K562 (cell line): ENCODE results near the gene LVRN. TPM values are rescaled to one million over a fixed set of nuclear protein-coding genes. Genes with fewer than 3 reads are reported as not detected.
A peak's percentile ranks its signal among the peaks of the same experiment; 100 is the strongest.

ENCODE experiments used
- ATAC-seq: fragments of 200-7000 bp; cut with Tn5 transposase; 3 replicates; pipeline ENCODE4 v1.9.1; 2020; ENCODE audit warnings: moderate library complexity
- BruUV-seq: library from RNA; stranded (reverse); fragments of 400-500 nt; replicated peaks from 2 replicates; lab custom pipeline; 2021; lab: Mats Ljungman, UMichigan
- CTCF ChIA-PET: fragments of 300-600 bp; formaldehyde crosslinking; extraction: SDS; loops from one replicate; lab custom pipeline; 2021; ENCODE audit warnings: low intra/inter-chr PET ratio; lab: Yijun Ruan, JAX
- POLR2A ChIA-PET: fragments of 300-600, 350-650 bp; sonication (Branson Sonifier 250); formaldehyde crosslinking; extraction: SDS; loops from one replicate; lab custom pipeline; 2021; ENCODE audit warnings: antibody characterized with exemption, inconsistent platforms; lab: Yijun Ruan, JAX
- DNase-seq, 4 experiments: peaks; one replicate each; pipeline versions ENCODE4 v3.0.0 to v3.0.0-alpha.2; 2011 to 2018; ENCODE audit warnings: low spot score in 3 of 4, mixed read lengths in 3 of 4; ENCODE audit errors: extremely low read depth in 1 of 4
- FAIRE-seq: peaks from 2 replicates; lab custom pipeline; 2011; peaks lifted over from hg19 to GRCh38; lab: Jason Lieb, UNC
- H2AFZ ChIP-seq: 2 replicates; pipeline ENCODE4 v1.6.0; 2011; ENCODE audit warnings: low read depth, low read length, control low read depth, inconsistent platforms
- H3K27ac ChIP-seq: fragments of 200-600 bp; 3 replicates; pipeline ENCODE4 v1.8.0; 2011; ENCODE audit warnings: low read depth, mild to moderate bottlenecking, control low read depth, inconsistent platforms, low read length, moderate library complexity, mixed read lengths; ENCODE audit errors: extremely low read depth
- H3K27me3 ChIP-seq, 2 experiments: fragments of 300-600 bp in 1 of 2; 2 replicates in 1 of 2; 3 replicates in 1 of 2; pipeline versions ENCODE4 v1.6.0 to v1.8.0; 2011; ENCODE audit warnings: inconsistent platforms in 2 of 2, low read length in 2 of 2, mild to moderate bottlenecking in 1 of 2, mixed read lengths in 1 of 2, moderate library complexity in 1 of 2; ENCODE audit not compliant: control insufficient read depth in 2 of 2, insufficient read depth in 2 of 2
- H3K36me3 ChIP-seq: fragments of 300-600 bp; 3 replicates; pipeline ENCODE4 v1.8.0; 2011; ENCODE audit warnings: mild to moderate bottlenecking, low read length, inconsistent platforms; ENCODE audit not compliant: control insufficient read depth, insufficient read depth
- H3K4me1 ChIP-seq, 2 experiments: fragments of 200-600 bp in 1 of 2; replicated peaks in 1 of 2; 2 replicates in 1 of 2; 3 replicates in 1 of 2; pipeline versions ENCODE4 v1.5.1 to v1.8.0; 2011; ENCODE audit warnings: inconsistent platforms in 2 of 2, low read length in 2 of 2, mild to moderate bottlenecking in 1 of 2, mixed read lengths in 1 of 2, moderate library complexity in 1 of 2; ENCODE audit not compliant: control insufficient read depth in 2 of 2, insufficient read depth in 2 of 2
- H3K4me2 ChIP-seq: 2 replicates; pipeline ENCODE4 v1.6.1; 2011; ENCODE audit warnings: low read length, control low read depth, inconsistent platforms, mixed read lengths; ENCODE audit not compliant: insufficient read depth
- H3K4me3 ChIP-seq: fragments of 200-600 bp; sonication (generic), shearing (Covaris generic); 2 replicates; pipeline ENCODE4 v1.5.1; 2016; ENCODE audit warnings: control low read depth, inconsistent platforms
- H3K79me2 ChIP-seq: fragments of 200-600 bp; 3 replicates; pipeline ENCODE4 v1.8.0; 2011; ENCODE audit warnings: low read length, inconsistent platforms; ENCODE audit not compliant: control insufficient read depth, insufficient read depth
- H3K9ac ChIP-seq, 2 experiments: 2 replicates each; pipeline versions ENCODE4 v1.6.0 to v1.6.1; 2011; ENCODE audit warnings: low read depth in 2 of 2, low read length in 2 of 2, control low read depth in 1 of 2, inconsistent platforms in 1 of 2, mild to moderate bottlenecking in 1 of 2, mixed read lengths in 1 of 2; ENCODE audit not compliant: insufficient read depth in 1 of 2
- H3K9me1 ChIP-seq: one replicate; pipeline ENCODE4 v1.6.0; 2011; ENCODE audit warnings: inconsistent platforms, mild to moderate bottlenecking, low read length, moderate library complexity; ENCODE audit not compliant: control insufficient read depth, insufficient read depth
- H3K9me3 ChIP-seq: replicated peaks from 2 replicates; pipeline ENCODE4 v1.5.1; 2011; ENCODE audit warnings: low read depth, low read length, inconsistent platforms; ENCODE audit not compliant: control insufficient read depth, insufficient read depth
- H4K20me1 ChIP-seq: replicated peaks from 2 replicates; pipeline ENCODE4 v1.6.1; 2011; ENCODE audit warnings: low read length, inconsistent platforms, mixed read lengths; ENCODE audit not compliant: control insufficient read depth, insufficient read depth
- RBM39 ChIP-seq: fragments of 200-400 bp; formaldehyde crosslinking; optimal IDR thresholded peaks from 2 replicates; pipeline ENCODE3; 2018; ENCODE audit warnings: low read depth, low read length
- ZFP30 ChIP-seq: fragments of 250-450 bp; sonication (Bioruptor Pico); IDR thresholded peaks from 2 replicates; pipeline ENCODE4 v1.8.0; 2022; ENCODE audit warnings: moderate library complexity, mild to moderate bottlenecking, inconsistent platforms, borderline replicate concordance
- ZNF217 ChIP-seq: sonication (generic); formaldehyde crosslinking; IDR thresholded peaks from 2 replicates; pipeline ENCODE4 v1.8.0; 2022; ENCODE audit warnings: mild to moderate bottlenecking, missing genetic modification reagents
- WGBS: fragments of 100-300 bp; shearing (Covaris generic); methylation state at CpG from one replicate; pipeline ENCODE4 v1.1.6; 2016; ENCODE audit warnings: low coverage, mixed read lengths; ENCODE audit not compliant: insufficient coverage; ENCODE audit errors: missing lambda C conversion rate; 5-methylcytosine and 5-hydroxymethylcytosine counted together
- in situ Hi-C: fragments of 300-500 bp; cut with MboI; formaldehyde crosslinking; loops from 4 replicates; pipeline ENCODE4 v1.15.0; 2018; ENCODE audit warnings: inconsistent platforms, mixed read lengths
- intact Hi-C: fragments of 100-400 bp; cut with micrococcal nuclease; formaldehyde crosslinking; loops from 2 replicates; pipeline ENCODE4 v1.14.2; 2022
- polyA plus RNA-seq, 8 experiments: library from polyadenylated mRNA; depleted of rRNA in 4 of 8; stranded (reverse) in 5 of 8; unstranded in 3 of 8; fragments of >200 nt; fragmentation: Nextera tagmentation in 2 of 8; fragmentation: Illumina TruSeq in 1 of 8; extraction: Ambion mirVana in 2 of 8; extraction: Trizol in 1 of 8; gene quantifications; 2 replicates each; pipeline versions ENCODE4 v1.2.1 to v1.2.3, GENCODE V29; 2011 to 2014; ENCODE audit warnings: inconsistent platforms in 1 of 8, missing spikeins in 1 of 8
- total RNA-seq, 7 experiments: library from RNA; depleted of rRNA in 6 of 7; stranded (reverse); fragments of >200 nt in 6 of 7; fragmentation: Illumina TruSeq in 2 of 7; extraction: Trizol in 2 of 7; gene quantifications; 2 replicates each; pipeline versions ENCODE4 v1.2.1 to v1.2.3, GENCODE V29; 2011 to 2021; ENCODE audit warnings: low replicate concordance in 1 of 7
- TF ChIP-seq, protein P1 (sequence below): fragments of 250-450 bp; sonication (Bioruptor Pico); IDR thresholded peaks from 2 replicates; pipeline ENCODE4 v1.4.0; 2020; ENCODE audit warnings: mild to moderate bottlenecking, moderate library complexity

LVRN gene
- total and polyA plus RNA-seq, 9 of the 15 experiments (the other 6 are each of a cell fraction or from before 2014, with no cell fraction given): 2.6 to 5.3 (median 4.1) TPM

DNA sequence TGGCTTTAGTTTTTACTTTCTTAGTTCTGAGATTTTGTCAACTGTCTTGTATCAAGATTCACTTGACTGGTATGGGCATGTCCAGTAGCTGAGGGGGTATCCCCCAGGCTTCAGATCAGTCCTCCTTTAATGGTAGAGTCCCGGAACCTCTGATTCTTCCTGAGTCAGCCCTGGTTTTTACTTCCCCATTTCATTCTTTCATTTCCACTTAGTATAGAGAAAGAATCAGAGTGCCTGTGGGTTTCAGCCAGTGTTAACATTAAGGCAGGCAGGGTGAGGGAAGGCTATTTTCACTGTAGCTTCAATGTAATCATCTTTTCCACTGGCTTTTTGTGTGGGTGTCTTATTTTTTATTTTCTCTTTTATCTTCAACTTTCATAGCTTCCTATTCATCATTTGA lies 114.2 kb downstream of the LVRN start:
- no peak overlapping the region for H3K27ac ChIP-seq
- H3K4me3 ChIP-seq: no peak overlapping the region
- no peak overlapping the region for H2AFZ ChIP-seq
- H3K36me3 ChIP-seq: no peaks in the 10 kb centered on the region
- no peaks in the 10 kb centered on the region for H3K9me1 ChIP-seq
- ChIA-PET POLR2A (interaction anchor here (1.1 kb wide), 1 partner anchor 10 kb away, joined by 4 read pairs; no protein-coding TSS in a partner anchor), CTCF (no interaction called here)
- H3K4me2 ChIP-seq: no peak overlapping the region
- intact Hi-C loops: no loop called here
- in situ Hi-C loops: no loop called here
- H4K20me1 ChIP-seq: no peaks in the 10 kb centered on the region
- ATAC-seq: peak; percentile 30; the same call in 2 of the 3 replicates
- no peaks in the 10 kb centered on the region; a peak in 1 of 5 replicates for H3K4me1 ChIP-seq
- WGBS: 64% methylated on average over 1 of the region's 1 CpG
- BruUV-seq: no TSS peak
- no peak for DNase-seq
- TF ChIP-seq, protein P1, sequence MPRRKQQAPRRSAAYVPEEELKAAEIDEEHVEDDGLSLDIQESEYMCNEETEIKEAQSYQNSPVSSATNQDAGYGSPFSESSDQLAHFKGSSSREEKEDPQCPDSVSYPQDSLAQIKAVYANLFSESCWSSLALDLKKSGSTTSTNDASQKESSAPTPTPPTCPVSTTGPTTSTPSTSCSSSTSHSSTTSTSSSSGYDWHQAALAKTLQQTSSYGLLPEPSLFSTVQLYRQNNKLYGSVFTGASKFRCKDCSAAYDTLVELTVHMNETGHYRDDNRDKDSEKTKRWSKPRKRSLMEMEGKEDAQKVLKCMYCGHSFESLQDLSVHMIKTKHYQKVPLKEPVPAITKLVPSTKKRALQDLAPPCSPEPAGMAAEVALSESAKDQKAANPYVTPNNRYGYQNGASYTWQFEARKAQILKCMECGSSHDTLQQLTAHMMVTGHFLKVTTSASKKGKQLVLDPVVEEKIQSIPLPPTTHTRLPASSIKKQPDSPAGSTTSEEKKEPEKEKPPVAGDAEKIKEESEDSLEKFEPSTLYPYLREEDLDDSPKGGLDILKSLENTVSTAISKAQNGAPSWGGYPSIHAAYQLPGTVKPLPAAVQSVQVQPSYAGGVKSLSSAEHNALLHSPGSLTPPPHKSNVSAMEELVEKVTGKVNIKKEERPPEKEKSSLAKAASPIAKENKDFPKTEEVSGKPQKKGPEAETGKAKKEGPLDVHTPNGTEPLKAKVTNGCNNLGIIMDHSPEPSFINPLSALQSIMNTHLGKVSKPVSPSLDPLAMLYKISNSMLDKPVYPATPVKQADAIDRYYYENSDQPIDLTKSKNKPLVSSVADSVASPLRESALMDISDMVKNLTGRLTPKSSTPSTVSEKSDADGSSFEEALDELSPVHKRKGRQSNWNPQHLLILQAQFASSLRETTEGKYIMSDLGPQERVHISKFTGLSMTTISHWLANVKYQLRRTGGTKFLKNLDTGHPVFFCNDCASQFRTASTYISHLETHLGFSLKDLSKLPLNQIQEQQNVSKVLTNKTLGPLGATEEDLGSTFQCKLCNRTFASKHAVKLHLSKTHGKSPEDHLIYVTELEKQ (CRISPR knock-in tag): no peak
- TF ChIP-seq ZFP30 (CRISPR knock-in tag) (no peak), RBM39 (no peak), ZNF217 (CRISPR knock-in tag) (no peak)
- TF ChIP-seq, all 486 proteins: peak for 0
- Histone ChIP-seq H3K9ac (no peak overlapping the region), H3K9me3 (no peaks in the 10 kb centered on the region), H3K79me2 (no peaks in the 10 kb centered on the region), H3K27me3 (no peaks in the 10 kb centered on the region)
- FAIRE-seq: no peak

Other genes with a start within 250 kb of the LVRN start
- gene CDO1, start 145.8 kb upstream of the LVRN start, total RNA-seq (2014; rRNA removed): not detected in 2 replicates
- gene CDO1, start 145.8 kb upstream of the LVRN start, total RNA-seq (2014; rRNA removed; fragmentation: Illumina TruSeq; extraction: Trizol): not detected in 2 replicates
- gene CDO1, start 145.8 kb upstream of the LVRN start, total RNA-seq (2015; rRNA removed; fragmentation: Illumina TruSeq; extraction: Trizol): not detected in 2 replicates
- gene CDO1, start 145.8 kb upstream of the LVRN start, total RNA-seq (2021): 0.22 TPM in 1 of 2 replicates, not detected in the other
- not detected in 2 replicates for gene CDO1, start 145.8 kb upstream of the LVRN start, polyA plus RNA-seq (2011; rRNA removed)
- not detected in 2 replicates for gene CDO1, start 145.8 kb upstream of the LVRN start, polyA plus RNA-seq (2014; fragmentation: Illumina TruSeq; extraction: Trizol)
- gene CDO1, start 145.8 kb upstream of the LVRN start, polyA plus RNA-seq (2014; fragmentation: Nextera tagmentation; extraction: Ambion mirVana): not detected
- 0.16 TPM in 1 of 2 replicates, not detected in the other for gene CDO1, start 145.8 kb upstream of the LVRN start, polyA plus RNA-seq (2014; rRNA removed)
- gene ATG12, start 120.9 kb upstream of the LVRN start, total RNA-seq (2014; rRNA removed): 21.6 and 24.4 TPM in 2 replicates
- 67.9 and 75.5 TPM in 2 replicates for gene ATG12, start 120.9 kb upstream of the LVRN start, total RNA-seq (2014; rRNA removed; fragmentation: Illumina TruSeq; extraction: Trizol)
- 46.8 and 57.5 TPM in 2 replicates for gene ATG12, start 120.9 kb upstream of the LVRN start, total RNA-seq (2015; rRNA removed; fragmentation: Illumina TruSeq; extraction: Trizol)
- 38.2 and 39.8 TPM in 2 replicates for gene ATG12, start 120.9 kb upstream of the LVRN start, total RNA-seq (2021)
- gene ATG12, start 120.9 kb upstream of the LVRN start, polyA plus RNA-seq (2011; rRNA removed): 111 and 132 TPM in 2 replicates
- 61.3 and 61.7 TPM in 2 replicates for gene ATG12, start 120.9 kb upstream of the LVRN start, polyA plus RNA-seq (2014; fragmentation: Illumina TruSeq; extraction: Trizol)
- 100 to 1,000 TPM in 1 of 2 experiments, 10 to 100 TPM in 1; 99.6 to 114 TPM for gene ATG12, start 120.9 kb upstream of the LVRN start, polyA plus RNA-seq (2014; fragmentation: Nextera tagmentation; extraction: Ambion mirVana)
- gene ATG12, start 120.9 kb upstream of the LVRN start, polyA plus RNA-seq (2014; rRNA removed): 35.0 and 49.8 TPM in 2 replicates
- gene AP3S1, start 120.5 kb upstream of the LVRN start, total RNA-seq (2014; rRNA removed): 48.5 and 50.2 TPM in 2 replicates
- 106 and 112 TPM in 2 replicates for gene AP3S1, start 120.5 kb upstream of the LVRN start, total RNA-seq (2014; rRNA removed; fragmentation: Illumina TruSeq; extraction: Trizol)
- 88.2 and 95.9 TPM in 2 replicates for gene AP3S1, start 120.5 kb upstream of the LVRN start, total RNA-seq (2015; rRNA removed; fragmentation: Illumina TruSeq; extraction: Trizol)
- 67.3 and 72.1 TPM in 2 replicates for gene AP3S1, start 120.5 kb upstream of the LVRN start, total RNA-seq (2021)
- gene AP3S1, start 120.5 kb upstream of the LVRN start, polyA plus RNA-seq (2011; rRNA removed): 43.1 and 69.8 TPM in 2 replicates
- 84.1 and 101 TPM in 2 replicates for gene AP3S1, start 120.5 kb upstream of the LVRN start, polyA plus RNA-seq (2014; fragmentation: Illumina TruSeq; extraction: Trizol)
- 10 to 100 TPM; 46.1 to 46.3 TPM for gene AP3S1, start 120.5 kb upstream of the LVRN start, polyA plus RNA-seq (2014; fragmentation: Nextera tagmentation; extraction: Ambion mirVana)
- 67.1 and 86.1 TPM in 2 replicates for gene AP3S1, start 120.5 kb upstream of the LVRN start, polyA plus RNA-seq (2014; rRNA removed)
- not detected in 2 replicates for gene ARL14EPL, start 70.0 kb downstream of the LVRN start, total RNA-seq (2014; rRNA removed)
- 0.10 TPM in 1 of 2 replicates, not detected in the other for gene ARL14EPL, start 70.0 kb downstream of the LVRN start, total RNA-seq (2014; rRNA removed; fragmentation: Illumina TruSeq; extraction: Trizol)
- not detected in 2 replicates for gene ARL14EPL, start 70.0 kb downstream of the LVRN start, total RNA-seq (2015; rRNA removed; fragmentation: Illumina TruSeq; extraction: Trizol)
- gene ARL14EPL, start 70.0 kb downstream of the LVRN start, total RNA-seq (2021): 0.09 and 0.20 TPM in 2 replicates
- gene ARL14EPL, start 70.0 kb downstream of the LVRN start, polyA plus RNA-seq (2011; rRNA removed): 0.07 TPM in 1 of 2 replicates, not detected in the other
- not detected in 2 replicates for gene ARL14EPL, start 70.0 kb downstream of the LVRN start, polyA plus RNA-seq (2014; fragmentation: Illumina TruSeq; extraction: Trizol)
- gene ARL14EPL, start 70.0 kb downstream of the LVRN start, polyA plus RNA-seq (2014; fragmentation: Nextera tagmentation; extraction: Ambion mirVana): under 1 TPM; 0.06 to 0.14 TPM
- gene ARL14EPL, start 70.0 kb downstream of the LVRN start, polyA plus RNA-seq (2014; rRNA removed): 0.20 TPM in 1 of 2 replicates, not detected in the other
- gene COMMD10, start 122.5 kb downstream of the LVRN start, total RNA-seq (2014; rRNA removed): 17.9 and 30.9 TPM in 2 replicates
- gene COMMD10, start 122.5 kb downstream of the LVRN start, total RNA-seq (2014; rRNA removed; fragmentation: Illumina TruSeq; extraction: Trizol): 32.5 and 35.7 TPM in 2 replicates
- gene COMMD10, start 122.5 kb downstream of the LVRN start, total RNA-seq (2015; rRNA removed; fragmentation: Illumina TruSeq; extraction: Trizol): 25.2 and 30.8 TPM in 2 replicates
- 18.7 and 24.1 TPM in 2 replicates for gene COMMD10, start 122.5 kb downstream of the LVRN start, total RNA-seq (2021)
- 20.4 and 28.0 TPM in 2 replicates for gene COMMD10, start 122.5 kb downstream of the LVRN start, polyA plus RNA-seq (2011; rRNA removed)
- 23.3 and 24.8 TPM in 2 replicates for gene COMMD10, start 122.5 kb downstream of the LVRN start, polyA plus RNA-seq (2014; fragmentation: Illumina TruSeq; extraction: Trizol)
- gene COMMD10, start 122.5 kb downstream of the LVRN start, polyA plus RNA-seq (2014; fragmentation: Nextera tagmentation; extraction: Ambion mirVana): 100 to 1,000 TPM in 1 of 2 experiments, 10 to 100 TPM in 1; 85.9 to 101 TPM
- gene COMMD10, start 122.5 kb downstream of the LVRN start, polyA plus RNA-seq (2014; rRNA removed): 23.3 and 24.1 TPM in 2 replicates